Lower lobe of right lung (tissue), 2 donors: ENCODE data around the gene PTPRG. TPM values are rescaled to one million over a fixed set of nuclear protein-coding genes. Genes with fewer than 3 reads are reported as not detected.
A peak's percentile ranks its signal among the peaks of the same experiment; 100 is the strongest.

Source experiments
- ATAC-seq, 2 donors: fragments of 200-7000 bp; cut with Tn5 transposase; one replicate each; pipeline ENCODE4 v1.9.1; 2020 to 2022; ENCODE audit warnings: mild to moderate bottlenecking in 2 of 2, moderate library complexity in 2 of 2
- DNase-seq: peaks from one replicate; pipeline ENCODE4 v3.0.0-alpha.2; 2020
- H3K27ac ChIP-seq: fragments of 200-600 bp; one replicate; pipeline ENCODE4 v1.8.0; 2022
- H3K27me3 ChIP-seq: fragments of 200-600 bp; one replicate; pipeline ENCODE4 v1.8.0; 2022; ENCODE audit warnings: low read depth
- H3K36me3 ChIP-seq: fragments of 200-600 bp; one replicate; pipeline ENCODE4 v1.8.0; 2022; ENCODE audit warnings: mild to moderate bottlenecking
- H3K4me1 ChIP-seq: fragments of 200-600 bp; one replicate; pipeline ENCODE4 v1.8.0; 2022
- H3K4me3 ChIP-seq: fragments of 200-600 bp; one replicate; pipeline ENCODE4 v1.8.0; 2022; ENCODE audit warnings: mild to moderate bottlenecking
- H3K9me3 ChIP-seq: fragments of 200-600 bp; one replicate; pipeline ENCODE4 v1.8.0; 2022
- CTCF ChIP-seq: fragments of 200-600 bp; IDR thresholded peaks from one replicate; pipeline ENCODE4 v1.8.0; 2022; ENCODE audit warnings: antibody characterized with exemption, mild to moderate bottlenecking
- intact Hi-C: fragments of 100-400 bp; cut with DNase I; formaldehyde crosslinking; loops from one replicate; pipeline ENCODE4 v1.11.0; 2022
- total RNA-seq: library from RNA; stranded (reverse); fragmentation: NEBNext Ultra II Directional; extraction: Animal tissue kit (Norgen Biotek cat#: 25700); gene quantifications from one replicate; pipeline ENCODE4 v1.2.1, GENCODE V29; 2021
- donor health status: DM: no; HTN: yes; CAD: no; lungs with severe emphysema.

The PTPRG gene
- total RNA-seq, 1 donor from 2014 or later: 67.6 TPM

GRCh38 chr3:62046326-62046725 is 485.0 kb downstream of the PTPRG start:
- H3K27me3 ChIP-seq: no peaks in the 10 kb centered on the region
- TF ChIP-seq CTCF: no peak
- no peak for DNase-seq
- H3K4me3 ChIP-seq: no peak overlapping the region
- H3K9me3 ChIP-seq: no peaks in the 10 kb centered on the region
- ATAC-seq: no peak
- H3K4me1 ChIP-seq: no peaks in the 10 kb centered on the region
- no peak overlapping the region for H3K27ac ChIP-seq
- intact Hi-C loops: no loop called here
- no peaks in the 10 kb centered on the region for H3K36me3 ChIP-seq

- no peak overlapping the region for H3K27ac ChIP-seq
- no peak overlapping the region for H3K4me3 ChIP-seq
- intact Hi-C loops: no loop called here
- TF ChIP-seq CTCF: no peak
- H3K36me3 ChIP-seq: no peaks in the 10 kb centered on the region
- H3K9me3 ChIP-seq: no peaks in the 10 kb centered on the region
- no peak for ATAC-seq
- H3K4me1 ChIP-seq: no peaks in the 10 kb centered on the region
- DNase-seq: no peak
- no peaks in the 10 kb centered on the region for H3K27me3 ChIP-seq
These were observed 487.2 kb downstream of the PTPRG start for GRCh38 chr3:62048577-62048976.

DNA sequence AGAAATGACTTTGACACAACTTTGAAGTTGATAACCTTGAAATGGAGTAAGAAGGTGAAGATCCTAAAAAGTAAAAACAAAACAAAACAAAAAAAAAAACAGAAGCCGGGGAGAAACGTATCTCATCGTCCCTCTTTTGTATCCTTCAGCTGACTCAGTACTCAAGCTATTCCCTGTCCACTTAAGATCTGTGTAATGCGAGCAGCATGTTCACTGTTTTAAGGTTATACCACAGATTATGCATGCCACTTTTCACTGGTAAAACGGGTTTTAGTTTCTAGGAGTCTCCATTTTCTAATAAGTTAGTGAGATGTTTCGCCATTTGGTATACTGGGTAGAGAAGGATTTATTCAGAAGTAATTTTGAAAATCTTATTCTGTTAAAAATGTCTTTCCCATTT is 487.7 kb downstream of the PTPRG start:
- no peak for ATAC-seq
- H3K9me3 ChIP-seq: no peaks in the 10 kb centered on the region
- no peak for TF ChIP-seq CTCF
- no peak overlapping the region for H3K27ac ChIP-seq
- H3K4me1 ChIP-seq: no peaks in the 10 kb centered on the region
- H3K4me3 ChIP-seq: no peak overlapping the region
- H3K36me3 ChIP-seq: no peaks in the 10 kb centered on the region
- intact Hi-C loops: no loop called here
- no peak for DNase-seq
- H3K27me3 ChIP-seq: no peaks in the 10 kb centered on the region

GRCh38 chr3:62051506-62051905 is 490.1 kb downstream of the PTPRG start:
- no peak overlapping the region for H3K27ac ChIP-seq
- no peak for ATAC-seq
- no peak for TF ChIP-seq CTCF
- no peaks in the 10 kb centered on the region for H3K27me3 ChIP-seq
- no peaks in the 10 kb centered on the region for H3K9me3 ChIP-seq
- peak; percentile 50 for DNase-seq
- H3K4me1 ChIP-seq: no peaks in the 10 kb centered on the region
- intact Hi-C loops: no loop called here
- H3K36me3 ChIP-seq: no peaks in the 10 kb centered on the region
- H3K4me3 ChIP-seq: no peak overlapping the region

DNA sequence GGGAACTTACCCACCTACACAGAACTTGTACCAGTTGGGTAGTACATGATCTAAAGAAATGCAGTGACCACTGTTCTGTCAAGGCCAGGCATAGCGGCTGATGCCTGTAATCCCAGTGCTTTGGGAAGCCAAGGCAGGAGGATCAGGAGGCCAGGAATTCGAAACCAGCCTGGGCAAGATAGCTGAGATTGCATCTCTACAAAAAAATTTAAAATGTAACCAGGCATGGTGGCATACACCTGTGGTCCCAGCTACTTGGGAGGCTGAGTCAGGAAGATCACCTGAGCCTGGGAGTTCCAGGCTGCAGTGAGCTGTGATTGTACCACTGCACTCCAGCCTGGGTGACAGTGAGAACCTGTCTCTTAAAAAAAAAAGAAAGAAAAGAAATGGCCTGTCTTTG is 491.0 kb downstream of the PTPRG start:
- Histone ChIP-seq H3K9me3 (no peaks in the 10 kb centered on the region), H3K36me3 (no peaks in the 10 kb centered on the region), H3K4me1 (no peaks in the 10 kb centered on the region), H3K27me3 (no peaks in the 10 kb centered on the region), H3K27ac (no peak overlapping the region), H3K4me3 (no peak overlapping the region)
- no peak for TF ChIP-seq CTCF
- no peak for ATAC-seq
- no peak for DNase-seq
- intact Hi-C loops: no loop called here

- Histone ChIP-seq H3K27ac (no peak overlapping the region), H3K9me3 (no peaks in the 10 kb centered on the region), H3K4me1 (no peaks in the 10 kb centered on the region), H3K36me3 (no peaks in the 10 kb centered on the region), H3K27me3 (no peaks in the 10 kb centered on the region), H3K4me3 (no peak overlapping the region)
- no peak for DNase-seq
- TF ChIP-seq CTCF: no peak
- intact Hi-C loops: no loop called here
- ATAC-seq: no peak
These were observed 495.3 kb downstream of the PTPRG start for GRCh38 chr3:62056658-62057057.
